ENCODE results near the gene APOH.

Gene APOH

GRCh38 chr17:66260688-66261087 lies 31.5 kb upstream of the APOH start:
- no CpG with 5 or more reads among the region's 1 CpG for WGBS, 2 donors (ENCODE audit: extremely low coverage in 2 of 2, insufficient read length in 2 of 2, insufficient replicate concordance in 1 of 2)
- Histone ChIP-seq H3K4me3 (ENCODE audit: low read length in 2 of 2) (no peak overlapping the region), H3K18ac (ENCODE audit: low read length) (no peak overlapping the region), H4K8ac (ENCODE audit: low read depth, low read length) (no peak overlapping the region), H2BK5ac (ENCODE audit: low read length) (no peak overlapping the region), H3K4me2 (ENCODE audit: insufficient read depth, low read length, poor library complexity, severe bottlenecking) (no peak overlapping the region), H2AFZ (ENCODE audit: low read length) (no peak overlapping the region), H3K23ac (ENCODE audit: low read depth, low read length, poor library complexity) (no peak overlapping the region), H3K9ac (ENCODE audit: low read depth, low read length, poor library complexity) (no peak overlapping the region), H3K79me1 (ENCODE audit: low read depth, low read length) (no peaks in the 10 kb centered on the region), H3K4me1 (ENCODE audit: control insufficient read depth in 2 of 2, insufficient read depth in 1 of 2, low read depth in 1 of 2, low read length in 2 of 2) (peaks cover 0 to 4% of the 10 kb centered on the region in 2 donors), H3K36me3 (replicated peaks in 1 of 2; ENCODE audit: control insufficient read depth in 2 of 2, insufficient read depth in 2 of 2, low read length in 2 of 2) (no peaks in the 10 kb centered on the region), H3K4ac (ENCODE audit: low read length) (no peak overlapping the region), H4K91ac (ENCODE audit: low read depth, low read length, poor library complexity) (no peak overlapping the region), H3K9me3 (replicated peaks in 1 of 2; ENCODE audit: control insufficient read depth in 2 of 2, insufficient read depth in 1 of 2, low read depth in 1 of 2, low read length in 2 of 2) (no peaks in the 10 kb centered on the region), H3K27ac (replicated peaks; ENCODE audit: low read length) (no peak overlapping the region), H2BK120ac (ENCODE audit: low read depth, low read length) (no peak overlapping the region), H2AK5ac (ENCODE audit: low read depth, low read length) (no peak overlapping the region), H2BK15ac (ENCODE audit: low read length) (no peak overlapping the region), H3K27me3 (ENCODE audit: control insufficient read depth in 3 of 3, insufficient read depth in 3 of 3, low read depth in 1 of 3, low read length in 3 of 3) (peaks cover 0 to 2% (median 0%) of the 10 kb centered on the region in 3 experiments), H3K14ac (ENCODE audit: low read length) (no peak overlapping the region), H2BK12ac (ENCODE audit: low read length) (no peak overlapping the region)
- no peak for DNase-seq (ENCODE audit: low spot score)

- H2BK120ac ChIP-seq (ENCODE audit: low read depth, low read length): no peak overlapping the region
- no peak overlapping the region for H4K91ac ChIP-seq (ENCODE audit: low read depth, low read length, poor library complexity)
- no peak overlapping the region for H2BK15ac ChIP-seq (ENCODE audit: low read length)
- no peak overlapping the region for H2BK5ac ChIP-seq (ENCODE audit: low read length)
- no peak overlapping the region for H2AK5ac ChIP-seq (ENCODE audit: low read depth, low read length)
- H3K4me2 ChIP-seq (ENCODE audit: insufficient read depth, low read length, poor library complexity, severe bottlenecking): no peak overlapping the region
- no peak overlapping the region for H2AFZ ChIP-seq (ENCODE audit: low read length)
- H3K4me1 ChIP-seq (ENCODE audit: control insufficient read depth in 2 of 2, insufficient read depth in 1 of 2, low read depth in 1 of 2, low read length in 2 of 2): peaks cover 0 to 4% of the 10 kb centered on the region in 2 donors
- no peak overlapping the region for H3K9ac ChIP-seq (ENCODE audit: low read depth, low read length, poor library complexity)
- DNase-seq (ENCODE audit: low spot score): peak; percentile 4
- no peak overlapping the region for H3K4ac ChIP-seq (ENCODE audit: low read length)
- no peak overlapping the region for H2BK12ac ChIP-seq (ENCODE audit: low read length)
- no peak overlapping the region for H3K14ac ChIP-seq (ENCODE audit: low read length)
- H3K36me3 ChIP-seq (replicated peaks in 1 of 2; ENCODE audit: control insufficient read depth in 2 of 2, insufficient read depth in 2 of 2, low read length in 2 of 2): no peaks in the 10 kb centered on the region
- H3K27me3 ChIP-seq (ENCODE audit: control insufficient read depth in 3 of 3, insufficient read depth in 3 of 3, low read depth in 1 of 3, low read length in 3 of 3): peaks cover 0 to 2% (median 0%) of the 10 kb centered on the region in 3 experiments
- no peak overlapping the region for H3K27ac ChIP-seq (replicated peaks; ENCODE audit: low read length)
- H3K23ac ChIP-seq (ENCODE audit: low read depth, low read length, poor library complexity): no peak overlapping the region
- no peak overlapping the region for H3K4me3 ChIP-seq (ENCODE audit: low read length in 2 of 2)
- H3K9me3 ChIP-seq (replicated peaks in 1 of 2; ENCODE audit: control insufficient read depth in 2 of 2, insufficient read depth in 1 of 2, low read depth in 1 of 2, low read length in 2 of 2): no peaks in the 10 kb centered on the region
- no peaks in the 10 kb centered on the region for H3K79me1 ChIP-seq (ENCODE audit: low read depth, low read length)
- no CpG with 5 or more reads among the region's 6 CpGs for WGBS, 2 donors (ENCODE audit: extremely low coverage in 2 of 2, insufficient read length in 2 of 2, insufficient replicate concordance in 1 of 2)
- no peak overlapping the region for H4K8ac ChIP-seq (ENCODE audit: low read depth, low read length)
- no peak overlapping the region for H3K18ac ChIP-seq (ENCODE audit: low read length)
Observed at GRCh38 chr17:66260275-66260674, 31.1 kb upstream of the APOH start.

- WGBS, 2 donors (ENCODE audit: extremely low coverage in 2 of 2, insufficient read length in 2 of 2, insufficient replicate concordance in 1 of 2): no CpG with 5 or more reads among the region's 3 CpGs
Observed at GRCh38 chr17:66255527-66255971, 26.3 kb upstream of the APOH start.

GRCh38 chr17:66255112-66255511 lies 25.9 kb upstream of the APOH start:
- no peak overlapping the region for H4K8ac ChIP-seq (ENCODE audit: low read depth, low read length)
- H3K4me3 ChIP-seq (ENCODE audit: low read length in 2 of 2): no peak overlapping the region
- no peak overlapping the region for H3K9ac ChIP-seq (ENCODE audit: low read depth, low read length, poor library complexity)
- no peak overlapping the region for H2BK120ac ChIP-seq (ENCODE audit: low read depth, low read length)
- no peak overlapping the region for H3K4me2 ChIP-seq (ENCODE audit: insufficient read depth, low read length, poor library complexity, severe bottlenecking)
- WGBS, 2 donors (ENCODE audit: extremely low coverage in 2 of 2, insufficient read length in 2 of 2, insufficient replicate concordance in 1 of 2): no CpG with 5 or more reads among the region's 4 CpGs
- no peak overlapping the region for H3K23ac ChIP-seq (ENCODE audit: low read depth, low read length, poor library complexity)
- no peak overlapping the region for H2BK15ac ChIP-seq (ENCODE audit: low read length)
- H3K36me3 ChIP-seq (replicated peaks in 1 of 2; ENCODE audit: control insufficient read depth in 2 of 2, insufficient read depth in 2 of 2, low read length in 2 of 2): no peaks in the 10 kb centered on the region
- no peak overlapping the region for H3K4ac ChIP-seq (ENCODE audit: low read length)
- no peak overlapping the region for H2BK5ac ChIP-seq (ENCODE audit: low read length)
- H2AK5ac ChIP-seq (ENCODE audit: low read depth, low read length): no peak overlapping the region
- peak; percentile 37 for DNase-seq (ENCODE audit: low spot score)
- no peak overlapping the region for H2AFZ ChIP-seq (ENCODE audit: low read length)
- no peak overlapping the region for H3K27ac ChIP-seq (replicated peaks; ENCODE audit: low read length)
- no peaks in the 10 kb centered on the region for H3K27me3 ChIP-seq (ENCODE audit: control insufficient read depth in 3 of 3, insufficient read depth in 3 of 3, low read depth in 1 of 3, low read length in 3 of 3)
- no peak overlapping the region for H3K18ac ChIP-seq (ENCODE audit: low read length)
- no peaks in the 10 kb centered on the region for H3K4me1 ChIP-seq (ENCODE audit: control insufficient read depth in 2 of 2, insufficient read depth in 1 of 2, low read depth in 1 of 2, low read length in 2 of 2)
- H3K9me3 ChIP-seq (replicated peaks in 1 of 2; ENCODE audit: control insufficient read depth in 2 of 2, insufficient read depth in 1 of 2, low read depth in 1 of 2, low read length in 2 of 2): no peaks in the 10 kb centered on the region
- no peak overlapping the region for H2BK12ac ChIP-seq (ENCODE audit: low read length)
- H3K79me1 ChIP-seq (ENCODE audit: low read depth, low read length): no peaks in the 10 kb centered on the region
- H4K91ac ChIP-seq (ENCODE audit: low read depth, low read length, poor library complexity): no peak overlapping the region
- no peak overlapping the region for H3K14ac ChIP-seq (ENCODE audit: low read length)

More at GRCh38 chr17:66255527-66255971, 26.3 kb upstream of the APOH start:
- Histone ChIP-seq H3K9ac (ENCODE audit: low read depth, low read length, poor library complexity) (no peak overlapping the region), H2BK15ac (ENCODE audit: low read length) (no peak overlapping the region), H4K8ac (ENCODE audit: low read depth, low read length) (no peak overlapping the region), H3K23ac (ENCODE audit: low read depth, low read length, poor library complexity) (no peak overlapping the region), H2AK5ac (ENCODE audit: low read depth, low read length) (no peak overlapping the region), H3K79me1 (ENCODE audit: low read depth, low read length) (no peaks in the 10 kb centered on the region), H3K4me1 (ENCODE audit: control insufficient read depth in 2 of 2, insufficient read depth in 1 of 2, low read depth in 1 of 2, low read length in 2 of 2) (peaks cover 0 to 2% of the 10 kb centered on the region in 2 donors), H3K9me3 (replicated peaks in 1 of 2; ENCODE audit: control insufficient read depth in 2 of 2, insufficient read depth in 1 of 2, low read depth in 1 of 2, low read length in 2 of 2) (no peaks in the 10 kb centered on the region), H2BK12ac (ENCODE audit: low read length) (no peak overlapping the region), H3K36me3 (replicated peaks in 1 of 2; ENCODE audit: control insufficient read depth in 2 of 2, insufficient read depth in 2 of 2, low read length in 2 of 2) (no peaks in the 10 kb centered on the region), H3K14ac (ENCODE audit: low read length) (no peak overlapping the region), H3K4ac (ENCODE audit: low read length) (no peak overlapping the region), H2AFZ (ENCODE audit: low read length) (no peak overlapping the region), H4K91ac (ENCODE audit: low read depth, low read length, poor library complexity) (no peak overlapping the region), H3K27ac (replicated peaks; ENCODE audit: low read length) (no peak overlapping the region), H3K4me3 (ENCODE audit: low read length in 2 of 2) (no peak overlapping the region), H3K27me3 (ENCODE audit: control insufficient read depth in 3 of 3, insufficient read depth in 3 of 3, low read depth in 1 of 3, low read length in 3 of 3) (no peaks in the 10 kb centered on the region), H3K4me2 (ENCODE audit: insufficient read depth, low read length, poor library complexity, severe bottlenecking) (no peak overlapping the region), H2BK120ac (ENCODE audit: low read depth, low read length) (no peak overlapping the region), H3K18ac (ENCODE audit: low read length) (no peak overlapping the region), H2BK5ac (ENCODE audit: low read length) (no peak overlapping the region)
- DNase-seq (ENCODE audit: low spot score): no peak
